Glomerular visceral epithelial cell (primary cell): ENCODE results near the gene PATL1.

Experiments
- DNase-seq: peaks from one replicate; pipeline ENCODE4 v3.0.0-alpha.2; 2016; ENCODE audit errors: extremely low spot score

PATL1 gene

GRCh38 chr11:59614277-59615119, 54.3 kb downstream of the PATL1 start:
- DNase-seq, result no peak

- DNase-seq, result no peak
These were observed 57.0 kb downstream of the PATL1 start for GRCh38 chr11:59611570-59612565.

- no peak for DNase-seq
These were observed 58.5 kb downstream of the PATL1 start for GRCh38 chr11:59610289-59610688.

GRCh38 chr11:59607703-59608454, 61.0 kb downstream of the PATL1 start:
- DNase-seq, result no peak

- DNase-seq, result no peak
These were observed 66.4 kb downstream of the PATL1 start for GRCh38 chr11:59602432-59602831.

- DNase-seq, result no peak
These were observed 67.0 kb downstream of the PATL1 start for GRCh38 chr11:59601788-59602187.

GRCh38 chr11:59600636-59601035, 68.2 kb downstream of the PATL1 start:
- DNase-seq, result no peak

- DNase-seq, result no peak
These were observed 68.6 kb downstream of the PATL1 start for GRCh38 chr11:59600234-59600633.

- no peak for DNase-seq
These were observed 69.9 kb downstream of the PATL1 start for GRCh38 chr11:59598961-59599360.
